Brain microvascular endothelial cell (primary cell): ENCODE data around the gene THSD4.

Experiments used
- DNase-seq: peaks from one replicate; pipeline ENCODE4 v3.0.0-alpha.2; 2020
- H3K27ac ChIP-seq: fragments of 250-450 bp; sonication (Bioruptor Pico); 2 replicates; pipeline ENCODE4 v1.5.1; 2020; ENCODE audit warnings: mild to moderate bottlenecking, moderate library complexity
- H3K27me3 ChIP-seq: fragments of 250-450 bp; sonication (Bioruptor Pico); replicated peaks from 2 replicates; pipeline ENCODE4 v1.5.1; 2020; ENCODE audit warnings: mild to moderate bottlenecking
- H3K36me3 ChIP-seq: fragments of 250-450 bp; sonication (Bioruptor Pico); replicated peaks from 2 replicates; pipeline ENCODE4 v1.5.1; 2020; ENCODE audit warnings: mild to moderate bottlenecking
- H3K4me3 ChIP-seq: 2 replicates; pipeline ENCODE4 v1.5.1; 2011; ENCODE audit warnings: low read depth, mild to moderate bottlenecking, control low read depth, low read length, moderate library complexity
- CTCF ChIP-seq: IDR thresholded peaks from 2 replicates; pipeline ENCODE4 v1.5.1; 2011; ENCODE audit warnings: low read depth, mild to moderate bottlenecking, moderate library complexity, low read length, control low read depth, inconsistent platforms; ENCODE audit errors: missing control alignments
- in situ Hi-C: cut with HindIII; loops from 2 replicates; pipeline ENCODE4 v1.10.0; 2017; ENCODE audit warnings: low sequenced_read_pairs, low pct_ligation_motif_present

The THSD4 gene

GRCh38 chr15:71463156-71463665 is 347.9 kb downstream of the THSD4 start:
- H3K36me3 ChIP-seq: no peaks in the 10 kb centered on the region
- TF ChIP-seq CTCF: no peak
- in situ Hi-C loops: no loop called here
- H3K27ac ChIP-seq: no peak overlapping the region
- H3K4me3 ChIP-seq: no peak overlapping the region
- no peak for DNase-seq
- no peaks in the 10 kb centered on the region for H3K27me3 ChIP-seq

GRCh38 chr15:71465131-71465955 is 350.1 kb downstream of the THSD4 start:
- Histone ChIP-seq H3K4me3 (no peak overlapping the region), H3K36me3 (no peaks in the 10 kb centered on the region), H3K27me3 (no peaks in the 10 kb centered on the region), H3K27ac (no peak overlapping the region)
- no peak for TF ChIP-seq CTCF
- DNase-seq: no peak
- in situ Hi-C loops: no loop called here

GRCh38 chr15:71468715-71469114 is 353.4 kb downstream of the THSD4 start:
- Histone ChIP-seq H3K4me3 (no peak overlapping the region), H3K27ac (no peak overlapping the region), H3K27me3 (no peaks in the 10 kb centered on the region), H3K36me3 (no peaks in the 10 kb centered on the region)
- in situ Hi-C loops: no loop called here
- no peak for DNase-seq
- TF ChIP-seq CTCF: no peak

GRCh38 chr15:71469413-71469812 is 354.1 kb downstream of the THSD4 start:
- Histone ChIP-seq H3K27ac (no peak overlapping the region), H3K27me3 (no peaks in the 10 kb centered on the region), H3K4me3 (no peak overlapping the region), H3K36me3 (no peaks in the 10 kb centered on the region)
- no peak for TF ChIP-seq CTCF
- no peak for DNase-seq
- in situ Hi-C loops: no loop called here

- Histone ChIP-seq H3K36me3 (no peaks in the 10 kb centered on the region), H3K4me3 (no peak overlapping the region), H3K27ac (no peak overlapping the region), H3K27me3 (no peaks in the 10 kb centered on the region)
- no peak for DNase-seq
- in situ Hi-C loops: no loop called here
- TF ChIP-seq CTCF: no peak
Observed at GRCh38 chr15:71471347-71471746, 356.1 kb downstream of the THSD4 start.
